Transverse colon (tissue), 4 donors: ENCODE measurements around the gene PKIG.

Source experiments
- CTCF ChIP-seq, 5 experiments: fragments of 200-600 bp in 3 of 5; fragments of 450-650 bp in 2 of 5; sonication (generic) in 3 of 5; IDR thresholded peaks; 1 replicate in 2 of 5; 2 replicates in 3 of 5; pipeline ENCODE4 v1.5.1; 2016 to 2017; ENCODE audit warnings: antibody characterized with exemption in 5 of 5, inconsistent platforms in 3 of 5, mild to moderate bottlenecking in 2 of 5, moderate library complexity in 1 of 5
- POLR2A ChIP-seq: fragments of 450-650 bp; IDR thresholded peaks from one replicate; pipeline ENCODE4 v1.6.1; 2016; ENCODE audit warnings: antibody characterized with exemption, mild to moderate bottlenecking, moderate library complexity
- POLR2AphosphoS5 ChIP-seq, 3 donors: sonication (generic); formaldehyde crosslinking; IDR thresholded peaks; one replicate each; pipeline ENCODE4 v1.6.1; 2016; ENCODE audit warnings: antibody characterized with exemption in 3 of 3

GRCh38 chr20:44643154-44643519 lies 60.8 kb downstream of the PKIG start:
- TF ChIP-seq CTCF (IDR thresholded peaks at IDR 0.05) (no peak), POLR2A (no peak), POLR2AphosphoS5 (IDR thresholded peaks at IDR 0.05) (no peak)
